IMR-90 (cell line): ENCODE results near the gene ALK. TPM values are rescaled to one million over a fixed set of nuclear protein-coding genes. Genes with fewer than 3 reads are reported as not detected.

Experiments
- ATAC-seq: fragments of 200-7000 bp; cut with Tn5 transposase; 2 replicates; pipeline ENCODE4 v1.9.1; 2020; ENCODE audit warnings: low read depth, mild to moderate bottlenecking, moderate library complexity
- BruUV-seq: library from RNA; stranded (reverse); fragments of 400-500 nt; replicated peaks from 2 replicates; lab custom pipeline; 2021; lab: Mats Ljungman, UMichigan
- CTCF ChIA-PET: fragments of 300-600 bp; formaldehyde crosslinking; extraction: SDS; loops from one replicate; lab custom pipeline; 2021; ENCODE audit warnings: antibody characterized with exemption; lab: Yijun Ruan, JAX
- POLR2A ChIA-PET: fragments of 300-600 bp; sonication (Branson Sonifier 250); formaldehyde crosslinking; loops from one replicate; lab custom pipeline; 2022; ENCODE audit warnings: antibody characterized with exemption; ENCODE audit not compliant: unreplicated experiment; lab: Charles Lee
- DNase-seq: peaks from one replicate; pipeline ENCODE4 v3.0.0; 2013
- H2AFZ ChIP-seq: replicated peaks from 2 replicates; pipeline ENCODE3; 2013; ENCODE audit warnings: low read length, mild to moderate bottlenecking; ENCODE audit not compliant: poor library complexity
- H2AK5ac ChIP-seq: 2 replicates; pipeline ENCODE4 v1.6.1; 2013; ENCODE audit warnings: low read depth, low read length, inconsistent platforms
- H2AK9ac ChIP-seq: replicated peaks from 2 replicates; pipeline ENCODE3; 2013; ENCODE audit warnings: mild to moderate bottlenecking, low read depth, low read length, moderate library complexity; ENCODE audit not compliant: poor library complexity
- H2BK120ac ChIP-seq: 2 replicates; pipeline ENCODE4 v1.6.1; 2013; ENCODE audit warnings: low read depth, low read length, inconsistent platforms
- H2BK15ac ChIP-seq: 3 replicates; pipeline ENCODE4 v1.6.1; 2013; ENCODE audit warnings: low read depth, low read length, inconsistent platforms
- H2BK20ac ChIP-seq: 2 replicates; pipeline ENCODE4 v1.6.1; 2013; ENCODE audit warnings: low read depth, mild to moderate bottlenecking, inconsistent platforms, low read length, moderate library complexity
- H2BK5ac ChIP-seq: 2 replicates; pipeline ENCODE4 v1.6.1; 2013; ENCODE audit warnings: mild to moderate bottlenecking, low read depth, low read length, inconsistent platforms; ENCODE audit not compliant: poor library complexity, severe bottlenecking
- H3K14ac ChIP-seq: replicated peaks from 2 replicates; pipeline ENCODE4 v1.6.1; 2013; ENCODE audit warnings: low read depth, low read length, inconsistent platforms
- H3K18ac ChIP-seq: 2 replicates; pipeline ENCODE4 v1.6.1; 2013; ENCODE audit warnings: low read depth, low read length, control low read depth
- H3K23ac ChIP-seq: 2 replicates; pipeline ENCODE4 v1.6.1; 2013; ENCODE audit warnings: low read depth, low read length, inconsistent platforms
- H3K27ac ChIP-seq: 2 replicates; pipeline ENCODE4 v1.5.1; 2013; ENCODE audit warnings: mild to moderate bottlenecking, control low read depth, low read length; ENCODE audit not compliant: insufficient read depth
- H3K27me3 ChIP-seq: 2 replicates; pipeline ENCODE4 v1.6.1; 2013; ENCODE audit warnings: low read length; ENCODE audit not compliant: control insufficient read depth, insufficient read depth
- H3K36me3 ChIP-seq: 2 replicates; pipeline ENCODE4 v1.6.1; 2013; ENCODE audit warnings: low read length, mixed read lengths; ENCODE audit not compliant: control insufficient read depth, insufficient read depth
- H3K4ac ChIP-seq: 2 replicates; pipeline ENCODE4 v1.6.1; 2013; ENCODE audit warnings: low read depth, low read length, inconsistent platforms
- H3K4me1 ChIP-seq: 2 replicates; pipeline ENCODE4 v1.6.1; 2013; ENCODE audit warnings: low read length, mixed read lengths; ENCODE audit not compliant: control insufficient read depth, insufficient read depth
- H3K4me2 ChIP-seq: 2 replicates; pipeline ENCODE4 v1.6.1; 2013; ENCODE audit warnings: low read depth, mild to moderate bottlenecking, control low read depth, low read length, moderate library complexity
- H3K4me3 ChIP-seq: 2 replicates; pipeline ENCODE4 v1.5.1; 2013; ENCODE audit warnings: low read depth, mild to moderate bottlenecking, control low read depth, low read length, moderate library complexity; ENCODE audit not compliant: insufficient read depth
- H3K56ac ChIP-seq: 2 replicates; pipeline ENCODE4 v1.6.1; 2013; ENCODE audit warnings: low read length, inconsistent platforms; ENCODE audit not compliant: insufficient read depth; ENCODE audit errors: extremely low read depth
- H3K79me1 ChIP-seq, 2 experiments: 2 replicates each; pipeline ENCODE4 v1.6.1; 2013; ENCODE audit warnings: low read length in 2 of 2, inconsistent platforms in 1 of 2, low read depth in 1 of 2
- H3K9ac ChIP-seq: 2 replicates; pipeline ENCODE4 v1.6.1; 2013; ENCODE audit warnings: low read depth, low read length, control low read depth
- H3K9me1 ChIP-seq: 2 replicates; pipeline ENCODE4 v1.6.1; 2013; ENCODE audit warnings: low read length, inconsistent platforms; ENCODE audit not compliant: insufficient read depth
- H3K9me3 ChIP-seq: 2 replicates; pipeline ENCODE4 v1.6.1; 2013; ENCODE audit warnings: low read length; ENCODE audit not compliant: control insufficient read depth, insufficient read depth
- H4K20me1 ChIP-seq: 2 replicates; pipeline ENCODE4 v1.6.1; 2013; ENCODE audit warnings: low read length, inconsistent platforms; ENCODE audit not compliant: insufficient read depth
- H4K5ac ChIP-seq: 2 replicates; pipeline ENCODE4 v1.6.1; 2013; ENCODE audit warnings: mild to moderate bottlenecking, low read depth, low read length, control low read depth
- H4K8ac ChIP-seq, 2 experiments: 2 replicates each; pipeline ENCODE4 v1.6.1; 2013; ENCODE audit warnings: low read depth in 2 of 2, low read length in 2 of 2, control low read depth in 1 of 2, inconsistent platforms in 1 of 2
- H4K91ac ChIP-seq: 2 replicates; pipeline ENCODE4 v1.6.1; 2013; ENCODE audit warnings: low read depth, low read length, inconsistent platforms; ENCODE audit not compliant: insufficient read depth
- BHLHE40 ChIP-seq: fragments of 150-350 bp; IDR thresholded peaks from 2 replicates; pipeline ENCODE4 v1.6.1; 2016; ENCODE audit warnings: mild to moderate bottlenecking, low read depth, low read length
- CEBPB ChIP-seq: IDR thresholded peaks from 2 replicates; pipeline ENCODE4 v1.6.1; 2012; ENCODE audit warnings: low read depth, low read length, improper control_type of control experiment
- CHD1 ChIP-seq: IDR thresholded peaks from 2 replicates; pipeline ENCODE4 v1.6.1; 2012; ENCODE audit warnings: low read depth, low read length, improper control_type of control experiment
- ELK1 ChIP-seq: fragments of 150-350 bp; IDR thresholded peaks from 2 replicates; pipeline ENCODE4 v1.6.1; 2016; ENCODE audit warnings: low read depth, mild to moderate bottlenecking, low read length, moderate library complexity, borderline replicate concordance
- FOS ChIP-seq: fragments of 150-350 bp; IDR thresholded peaks from 2 replicates; pipeline ENCODE4 v1.6.1; 2016; ENCODE audit warnings: low read depth, low read length
- MAFK ChIP-seq: IDR thresholded peaks from 2 replicates; pipeline ENCODE4 v1.6.1; 2012; ENCODE audit warnings: low read depth, low read length, improper control_type of control experiment
- MAZ ChIP-seq: IDR thresholded peaks from 2 replicates; pipeline ENCODE4 v1.6.1; 2012; ENCODE audit warnings: low read depth, mild to moderate bottlenecking, low read length, improper control_type of control experiment, moderate library complexity, borderline replicate concordance
- MXI1 ChIP-seq: IDR thresholded peaks from 2 replicates; pipeline ENCODE4 v1.6.1; 2012; ENCODE audit warnings: low read depth, mild to moderate bottlenecking, low read length, moderate library complexity, borderline replicate concordance
- NFE2L2 ChIP-seq: fragments of 150-350 bp; IDR thresholded peaks from 2 replicates; pipeline ENCODE4 v1.6.1; 2016; ENCODE audit warnings: low read depth, mild to moderate bottlenecking, low read length
- POLR2A ChIP-seq: IDR thresholded peaks from 2 replicates; pipeline ENCODE4 v1.6.1; 2012; ENCODE audit warnings: mild to moderate bottlenecking, low read depth, low read length
- RAD21 ChIP-seq: IDR thresholded peaks from 2 replicates; pipeline ENCODE4 v1.6.1; 2012; ENCODE audit warnings: low read length, improper control_type of control experiment
- RCOR1 ChIP-seq: IDR thresholded peaks from 2 replicates; pipeline ENCODE4 v1.6.1; 2012; ENCODE audit warnings: mild to moderate bottlenecking, low read length, improper control_type of control experiment; ENCODE audit not compliant: insufficient replicate concordance
- RFX5 ChIP-seq: IDR thresholded peaks from 2 replicates; pipeline ENCODE4 v1.8.0; 2012; ENCODE audit warnings: low read depth, mild to moderate bottlenecking, low read length, moderate library complexity
- SMC3 ChIP-seq: fragments of 150-350 bp; IDR thresholded peaks from 2 replicates; pipeline ENCODE4 v1.6.1; 2016; ENCODE audit warnings: low read depth, mild to moderate bottlenecking, antibody characterized with exemption, low read length, moderate library complexity
- USF2 ChIP-seq: fragments of 150-350 bp; IDR thresholded peaks from 2 replicates; pipeline ENCODE4 v1.6.1; 2017; ENCODE audit warnings: mild to moderate bottlenecking, antibody characterized with exemption, low read length, low read depth
- WGBS, 2 experiments: methylation state at CpG; one replicate each; pipeline versions ENCODE4 v1.1.5 to v1.1.7; 2013; ENCODE audit warnings: missing lambda C conversion rate in 2 of 2; ENCODE audit not compliant: insufficient read length in 1 of 2; ENCODE audit errors: extremely low coverage in 2 of 2; 5-methylcytosine and 5-hydroxymethylcytosine counted together
- dilution Hi-C: fragments of 300-500 bp; cut with HindIII; formaldehyde crosslinking; loops from one replicate; pipeline ENCODE4 v1.14.3; 2018; ENCODE audit warnings: low sequenced_read_pairs; ENCODE audit not compliant: unreplicated experiment
- in situ Hi-C: fragments of 300-500 bp; cut with MboI; formaldehyde crosslinking; loops from 3 replicates; pipeline ENCODE4 v1.14.3; 2019; ENCODE audit warnings: low sequenced_read_pairs, inconsistent platforms, mixed read lengths
- intact Hi-C: fragments of 100-400 bp; cut with micrococcal nuclease; formaldehyde crosslinking; loops from 2 replicates; pipeline ENCODE4 v1.10.0; 2022
- polyA plus RNA-seq, 3 experiments: library from polyadenylated mRNA; depleted of rRNA; stranded (reverse); fragments of >200 nt; gene quantifications; 2 replicates each; pipeline ENCODE4 v1.2.3, GENCODE V29; 2012; ENCODE audit warnings: low replicate concordance in 1 of 3
- total RNA-seq: library from RNA; depleted of rRNA; stranded (reverse); fragments of >200 nt; gene quantifications from 2 replicates; pipeline ENCODE4 v1.2.3, GENCODE V29; 2012
- TF ChIP-seq, protein P1 (sequence below): conservative IDR thresholded peaks from 2 replicates; pipeline ENCODE4 v1.5.1; 2012; ENCODE audit warnings: mild to moderate bottlenecking, low read depth, low read length, improper control_type of control experiment

ALK gene
- total and polyA plus RNA-seq, 2 of the 4 experiments (the other 2 are of a cell fraction), result not detected

GRCh38 chr2:29223257-29223656, 698.1 kb downstream of the ALK start:
- H3K9me1 ChIP-seq, result no peaks in the 10 kb centered on the region
- no peak overlapping the region for H2BK15ac ChIP-seq
- H4K20me1 ChIP-seq, result no peaks in the 10 kb centered on the region
- H2AK5ac ChIP-seq, result no peak overlapping the region
- H3K4me2 ChIP-seq, result no peak overlapping the region
- ATAC-seq (no peak), DNase-seq (no peak)
- peaks cover 51% of the 10 kb centered on the region for H3K27me3 ChIP-seq
- H2AK9ac ChIP-seq, result no peak overlapping the region
- H3K9ac ChIP-seq, result no peak overlapping the region
- in situ Hi-C loops (no loop called here), dilution Hi-C loops (no loop called here), intact Hi-C loops (no loop called here)
- no peak overlapping the region for H4K91ac ChIP-seq
- H3K23ac ChIP-seq, result no peak overlapping the region
- CTCF ChIA-PET, result no interaction called here
- no peak overlapping the region for H3K4ac ChIP-seq
- H3K4me3 ChIP-seq, result no peak overlapping the region
- POLR2A ChIA-PET, result no interaction called here
- no peak overlapping the region for H3K56ac ChIP-seq
- no peak overlapping the region for H3K18ac ChIP-seq
- WGBS, 2 experiments, result 83% methylated on average over 1 of the region's 11 CpGs; no CpG with 5 or more reads in 1 of the 2 experiments
- no peaks in the 10 kb centered on the region for H3K36me3 ChIP-seq
- no peak overlapping the region for H3K27ac ChIP-seq
- no peak overlapping the region for H3K14ac ChIP-seq
- H2BK120ac ChIP-seq, result no peak overlapping the region
- peaks cover 2% of the 10 kb centered on the region; the same call in 1 of the 2 replicates for H3K4me1 ChIP-seq
- H2BK5ac ChIP-seq, result no peak overlapping the region
- no peak overlapping the region for H2AFZ ChIP-seq
- no peaks in the 10 kb centered on the region for H3K79me1 ChIP-seq
- BruUV-seq, result no TSS peak
- no peak overlapping the region for H4K8ac ChIP-seq
- no peak overlapping the region for H2BK20ac ChIP-seq
- H4K5ac ChIP-seq, result no peak overlapping the region
- no peaks in the 10 kb centered on the region for H3K9me3 ChIP-seq
- TF ChIP-seq RCOR1, result no peak
- TF ChIP-seq, protein P1, sequence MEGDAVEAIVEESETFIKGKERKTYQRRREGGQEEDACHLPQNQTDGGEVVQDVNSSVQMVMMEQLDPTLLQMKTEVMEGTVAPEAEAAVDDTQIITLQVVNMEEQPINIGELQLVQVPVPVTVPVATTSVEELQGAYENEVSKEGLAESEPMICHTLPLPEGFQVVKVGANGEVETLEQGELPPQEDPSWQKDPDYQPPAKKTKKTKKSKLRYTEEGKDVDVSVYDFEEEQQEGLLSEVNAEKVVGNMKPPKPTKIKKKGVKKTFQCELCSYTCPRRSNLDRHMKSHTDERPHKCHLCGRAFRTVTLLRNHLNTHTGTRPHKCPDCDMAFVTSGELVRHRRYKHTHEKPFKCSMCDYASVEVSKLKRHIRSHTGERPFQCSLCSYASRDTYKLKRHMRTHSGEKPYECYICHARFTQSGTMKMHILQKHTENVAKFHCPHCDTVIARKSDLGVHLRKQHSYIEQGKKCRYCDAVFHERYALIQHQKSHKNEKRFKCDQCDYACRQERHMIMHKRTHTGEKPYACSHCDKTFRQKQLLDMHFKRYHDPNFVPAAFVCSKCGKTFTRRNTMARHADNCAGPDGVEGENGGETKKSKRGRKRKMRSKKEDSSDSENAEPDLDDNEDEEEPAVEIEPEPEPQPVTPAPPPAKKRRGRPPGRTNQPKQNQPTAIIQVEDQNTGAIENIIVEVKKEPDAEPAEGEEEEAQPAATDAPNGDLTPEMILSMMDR, result no peak
- TF ChIP-seq MAZ, result no peak
- no peak for TF ChIP-seq POLR2A
- TF ChIP-seq BHLHE40, result no peak
- TF ChIP-seq FOS, result no peak
- no peak for TF ChIP-seq MXI1
- TF ChIP-seq USF2, result no peak
- no peak for TF ChIP-seq CEBPB
- TF ChIP-seq RAD21, result no peak
- no peak for TF ChIP-seq SMC3
- no peak for TF ChIP-seq CHD1
- TF ChIP-seq NFE2L2, result no peak
- TF ChIP-seq RFX5, result no peak
- TF ChIP-seq ELK1, result no peak
- no peak for TF ChIP-seq MAFK
